GM12801 (cell line): ENCODE data around the gene LIPN.

ENCODE experiments used
- TF ChIP-seq, protein P1 (sequence below): IDR thresholded peaks from one replicate; pipeline ENCODE4 v1.5.1; 2011; ENCODE audit warnings: control low read depth; ENCODE audit not compliant: insufficient read length; ENCODE audit errors: extremely low read depth

The LIPN gene

GRCh38 chr10:88810196-88810961 is 50.6 kb downstream of the LIPN start:
- TF ChIP-seq, protein P1, sequence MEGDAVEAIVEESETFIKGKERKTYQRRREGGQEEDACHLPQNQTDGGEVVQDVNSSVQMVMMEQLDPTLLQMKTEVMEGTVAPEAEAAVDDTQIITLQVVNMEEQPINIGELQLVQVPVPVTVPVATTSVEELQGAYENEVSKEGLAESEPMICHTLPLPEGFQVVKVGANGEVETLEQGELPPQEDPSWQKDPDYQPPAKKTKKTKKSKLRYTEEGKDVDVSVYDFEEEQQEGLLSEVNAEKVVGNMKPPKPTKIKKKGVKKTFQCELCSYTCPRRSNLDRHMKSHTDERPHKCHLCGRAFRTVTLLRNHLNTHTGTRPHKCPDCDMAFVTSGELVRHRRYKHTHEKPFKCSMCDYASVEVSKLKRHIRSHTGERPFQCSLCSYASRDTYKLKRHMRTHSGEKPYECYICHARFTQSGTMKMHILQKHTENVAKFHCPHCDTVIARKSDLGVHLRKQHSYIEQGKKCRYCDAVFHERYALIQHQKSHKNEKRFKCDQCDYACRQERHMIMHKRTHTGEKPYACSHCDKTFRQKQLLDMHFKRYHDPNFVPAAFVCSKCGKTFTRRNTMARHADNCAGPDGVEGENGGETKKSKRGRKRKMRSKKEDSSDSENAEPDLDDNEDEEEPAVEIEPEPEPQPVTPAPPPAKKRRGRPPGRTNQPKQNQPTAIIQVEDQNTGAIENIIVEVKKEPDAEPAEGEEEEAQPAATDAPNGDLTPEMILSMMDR = no peak

DNA sequence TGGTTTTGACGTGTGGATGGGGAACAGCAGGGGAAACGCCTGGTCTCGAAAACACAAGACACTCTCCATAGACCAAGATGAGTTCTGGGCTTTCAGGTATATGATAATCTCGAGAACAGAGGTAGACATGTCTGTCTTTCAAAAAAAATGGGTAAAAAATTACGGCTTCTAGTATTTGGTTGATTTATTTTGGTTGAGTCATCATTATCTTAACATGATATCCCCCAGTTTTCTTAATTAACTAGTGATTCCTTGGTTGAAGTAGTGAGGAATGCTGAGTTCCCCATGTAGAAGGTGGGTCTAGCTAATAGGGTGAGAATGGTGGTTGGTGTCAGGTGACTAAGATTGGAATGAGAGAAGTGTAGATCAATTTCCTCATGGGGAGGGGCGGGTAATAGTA is 53.4 kb downstream of the LIPN start:
- TF ChIP-seq, protein P1 = no peak

DNA sequence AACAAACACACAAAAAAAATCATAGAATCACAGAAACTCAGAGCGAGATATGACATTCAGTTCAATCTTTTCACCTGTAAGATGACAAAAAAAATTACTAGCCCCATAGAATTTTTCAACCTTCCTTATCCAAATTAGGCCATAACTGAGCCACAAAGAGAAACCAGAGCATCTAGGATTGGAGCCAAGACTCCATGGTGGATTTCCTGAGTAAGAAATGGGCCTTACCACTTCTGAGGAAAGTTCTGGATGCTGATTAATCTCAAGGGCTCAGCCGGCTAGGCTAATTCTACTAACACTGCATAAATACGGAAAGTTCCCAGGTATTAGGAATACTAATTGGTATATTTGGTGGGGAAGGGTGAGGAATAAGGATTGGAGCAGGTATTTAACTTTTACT is 59.5 kb downstream of the LIPN start:
- TF ChIP-seq, protein P1 = no peak

- TF ChIP-seq, protein P1 = no peak
Measured at GRCh38 chr10:88820748-88821401, 61.1 kb downstream of the LIPN start.

- TF ChIP-seq, protein P1 = no peak
Measured at GRCh38 chr10:88826388-88826787, 66.6 kb downstream of the LIPN start.

DNA sequence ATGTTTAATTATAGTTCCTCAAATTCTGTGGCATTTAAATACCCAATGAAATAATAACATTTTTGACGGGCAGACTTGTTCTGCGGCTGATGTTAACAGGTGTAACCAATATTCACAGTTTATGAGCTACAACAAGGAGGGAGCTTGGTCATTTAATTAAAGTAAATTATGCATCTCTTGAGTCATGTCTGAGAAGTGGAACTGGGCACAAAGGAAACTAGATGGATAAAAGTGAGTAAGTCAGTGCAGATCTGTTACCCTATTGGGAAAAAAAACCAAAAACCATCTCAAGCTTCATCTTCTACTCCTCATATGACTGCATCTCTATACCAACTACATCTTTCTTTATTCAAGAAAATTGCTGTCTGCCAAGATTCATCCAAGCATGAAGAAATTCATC is 67.9 kb downstream of the LIPN start:
- TF ChIP-seq, protein P1 = no peak

DNA sequence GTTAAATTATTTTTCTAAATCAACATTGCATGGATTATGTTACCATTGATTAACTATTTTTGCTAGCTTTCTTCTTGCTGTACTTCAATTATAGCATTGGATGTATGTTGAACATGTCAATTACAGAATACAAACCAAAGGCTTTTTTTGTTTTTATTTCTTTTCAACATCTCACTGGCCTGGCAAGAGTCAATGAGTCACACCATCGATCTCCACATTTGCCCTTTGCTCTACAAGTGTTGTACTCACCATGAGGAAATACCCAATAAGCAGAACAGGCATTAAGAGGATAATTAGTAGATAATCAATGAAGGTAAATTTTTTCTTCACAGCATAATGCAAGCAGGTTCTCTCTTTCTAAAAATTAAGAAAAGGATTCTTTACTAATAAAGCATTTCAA is 68.5 kb downstream of the LIPN start:
- TF ChIP-seq, protein P1 = no peak
